Measurements from ENCODE around the gene TLCD5.

Gene TLCD5

DNA sequence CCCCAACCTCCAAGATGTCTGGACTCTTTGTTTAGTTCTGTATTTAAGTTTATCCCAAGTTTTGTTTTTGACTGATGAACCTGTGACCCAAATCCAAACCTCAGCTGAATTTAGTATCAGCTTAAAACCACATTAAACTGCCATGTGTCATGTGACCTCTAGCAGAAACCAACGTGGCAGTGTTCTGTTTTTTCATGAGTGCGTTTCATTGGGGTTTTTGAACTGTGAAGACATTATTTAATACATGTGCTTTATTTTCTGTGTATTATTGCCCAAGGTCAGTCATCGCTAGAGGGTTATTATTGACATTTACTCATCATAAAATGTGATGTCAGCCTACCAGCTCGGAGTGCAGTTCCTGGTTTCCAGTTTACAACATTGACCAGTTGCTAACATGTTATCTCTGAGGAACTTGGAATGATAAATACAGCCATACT is 1.8 kb downstream of the TLCD5 start:
- peak overlapping the region; percentile 64 for H3K4me3 ChIP-seq (ENCODE audit: low read depth, low read length, poor library complexity, severe bottlenecking)
- no peaks in the 10 kb centered on the region for H3K79me2 ChIP-seq (ENCODE audit: insufficient read depth, low read length)
- H3K27me3 ChIP-seq (ENCODE audit: insufficient read depth, low read length) = no peaks in the 10 kb centered on the region
- H3K9ac ChIP-seq (ENCODE audit: low read length) = peak overlapping the region; percentile 2; the same call in 1 of the 2 replicates
- peak overlapping the region; percentile 80 for H3K27ac ChIP-seq (ENCODE audit: low read depth, low read length, poor library complexity, severe bottlenecking)
- no peaks in the 10 kb centered on the region for H3K9me2 ChIP-seq (ENCODE audit: low read depth, low read length)
- H2AFZ ChIP-seq (ENCODE audit: low read length) = no peak overlapping the region
- peaks cover 25% of the 10 kb centered on the region for H3K4me1 ChIP-seq (ENCODE audit: insufficient read depth, low read length, severe bottlenecking)
- no peaks in the 10 kb centered on the region for H3K9me3 ChIP-seq (ENCODE audit: low read length)
- no peaks in the 10 kb centered on the region for H3K36me3 ChIP-seq (ENCODE audit: insufficient read depth, low read length)
- TF ChIP-seq, protein P1, sequence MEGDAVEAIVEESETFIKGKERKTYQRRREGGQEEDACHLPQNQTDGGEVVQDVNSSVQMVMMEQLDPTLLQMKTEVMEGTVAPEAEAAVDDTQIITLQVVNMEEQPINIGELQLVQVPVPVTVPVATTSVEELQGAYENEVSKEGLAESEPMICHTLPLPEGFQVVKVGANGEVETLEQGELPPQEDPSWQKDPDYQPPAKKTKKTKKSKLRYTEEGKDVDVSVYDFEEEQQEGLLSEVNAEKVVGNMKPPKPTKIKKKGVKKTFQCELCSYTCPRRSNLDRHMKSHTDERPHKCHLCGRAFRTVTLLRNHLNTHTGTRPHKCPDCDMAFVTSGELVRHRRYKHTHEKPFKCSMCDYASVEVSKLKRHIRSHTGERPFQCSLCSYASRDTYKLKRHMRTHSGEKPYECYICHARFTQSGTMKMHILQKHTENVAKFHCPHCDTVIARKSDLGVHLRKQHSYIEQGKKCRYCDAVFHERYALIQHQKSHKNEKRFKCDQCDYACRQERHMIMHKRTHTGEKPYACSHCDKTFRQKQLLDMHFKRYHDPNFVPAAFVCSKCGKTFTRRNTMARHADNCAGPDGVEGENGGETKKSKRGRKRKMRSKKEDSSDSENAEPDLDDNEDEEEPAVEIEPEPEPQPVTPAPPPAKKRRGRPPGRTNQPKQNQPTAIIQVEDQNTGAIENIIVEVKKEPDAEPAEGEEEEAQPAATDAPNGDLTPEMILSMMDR (IDR thresholded peaks at IDR 0.05; ENCODE audit: low read length) = no peak
- no peak for TF ChIP-seq EZH2 (IDR thresholded peaks at IDR 0.05; ENCODE audit: borderline replicate concordance, low read length)
- peak overlapping the region; percentile 70 for H3K4me2 ChIP-seq (ENCODE audit: low read length)
- H3F3A ChIP-seq (ENCODE audit: insufficient read depth, low read length) = no peaks in the 10 kb centered on the region
- H4K20me1 ChIP-seq (ENCODE audit: insufficient read depth, low read length) = no peaks in the 10 kb centered on the region

DNA sequence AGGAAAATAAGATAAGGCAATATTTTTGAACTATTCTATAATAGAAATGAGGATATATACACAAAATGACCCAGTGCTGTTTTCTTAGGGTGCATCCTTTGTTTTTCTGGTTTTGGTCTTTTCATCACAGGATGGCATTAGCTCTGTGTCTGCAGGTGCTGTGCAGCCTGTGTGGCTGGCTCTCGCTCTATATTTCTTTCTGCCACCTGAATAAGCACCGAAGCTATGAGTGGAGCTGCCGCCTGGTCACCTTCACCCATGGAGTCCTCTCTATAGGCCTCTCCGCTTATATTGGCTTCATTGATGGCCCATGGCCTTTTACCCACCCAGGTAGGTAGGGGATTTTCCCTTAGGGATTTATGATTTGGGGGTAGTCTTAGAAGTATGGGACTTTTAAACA is 2.2 kb downstream of the TLCD5 start:
- H3K4me2 ChIP-seq (ENCODE audit: low read length) = peak overlapping the region; percentile 70

DNA sequence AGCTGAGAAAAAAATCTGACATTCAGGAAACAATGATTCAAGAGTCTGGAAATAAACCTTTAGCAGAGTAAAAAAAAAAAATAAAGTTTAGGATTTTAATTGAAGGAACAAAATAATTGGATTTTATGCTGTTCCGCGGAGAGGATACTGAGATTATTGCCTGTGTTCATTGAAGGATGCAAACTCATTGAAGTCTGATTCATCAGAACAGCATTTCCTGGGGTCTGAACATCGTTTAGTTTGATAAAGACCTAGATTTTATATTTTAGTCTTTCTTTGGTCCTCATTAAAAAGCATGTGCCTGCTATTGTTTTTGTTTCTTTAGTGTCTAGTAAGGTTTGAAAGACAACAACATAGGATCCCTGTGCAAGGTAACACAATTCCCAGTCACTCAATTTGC is 4.5 kb downstream of the TLCD5 start:
- H2AFZ ChIP-seq (ENCODE audit: low read length) = no peak overlapping the region
- H3K4me1 ChIP-seq (ENCODE audit: insufficient read depth, low read length, severe bottlenecking) = peaks cover 38% of the 10 kb centered on the region
- H4K20me1 ChIP-seq (ENCODE audit: insufficient read depth, low read length) = no peaks in the 10 kb centered on the region
- no peaks in the 10 kb centered on the region for H3K9me2 ChIP-seq (ENCODE audit: low read depth, low read length)
- H3K36me3 ChIP-seq (ENCODE audit: insufficient read depth, low read length) = no peaks in the 10 kb centered on the region
- H3K79me2 ChIP-seq (ENCODE audit: insufficient read depth, low read length) = no peaks in the 10 kb centered on the region
- H3K9me3 ChIP-seq (ENCODE audit: low read length) = no peaks in the 10 kb centered on the region
- no peak overlapping the region for H3K4me3 ChIP-seq (ENCODE audit: low read depth, low read length, poor library complexity, severe bottlenecking)
- TF ChIP-seq EZH2 (IDR thresholded peaks at IDR 0.05; ENCODE audit: borderline replicate concordance, low read length) = no peak
- TF ChIP-seq, protein P1 (IDR thresholded peaks at IDR 0.05; ENCODE audit: low read length) = no peak
- no peak overlapping the region for H3K9ac ChIP-seq (ENCODE audit: low read length)
- no peak overlapping the region for H3K4me2 ChIP-seq (ENCODE audit: low read length)
- no peaks in the 10 kb centered on the region for H3F3A ChIP-seq (ENCODE audit: insufficient read depth, low read length)
- no peaks in the 10 kb centered on the region for H3K27me3 ChIP-seq (ENCODE audit: insufficient read depth, low read length)
- H3K27ac ChIP-seq (ENCODE audit: low read depth, low read length, poor library complexity, severe bottlenecking) = no peak overlapping the region

More for the DNA sequence above, 2.2 kb downstream of the TLCD5 start:
- Histone ChIP-seq H3K36me3 (ENCODE audit: insufficient read depth, low read length) (no peaks in the 10 kb centered on the region), H3F3A (ENCODE audit: insufficient read depth, low read length) (no peaks in the 10 kb centered on the region), H2AFZ (ENCODE audit: low read length) (no peak overlapping the region), H3K9me3 (ENCODE audit: low read length) (no peaks in the 10 kb centered on the region), H3K27me3 (ENCODE audit: insufficient read depth, low read length) (no peaks in the 10 kb centered on the region), H4K20me1 (ENCODE audit: insufficient read depth, low read length) (no peaks in the 10 kb centered on the region), H3K27ac (ENCODE audit: low read depth, low read length, poor library complexity, severe bottlenecking) (peak overlapping the region; percentile 80), H3K4me3 (ENCODE audit: low read depth, low read length, poor library complexity, severe bottlenecking) (no peak overlapping the region), H3K9me2 (ENCODE audit: low read depth, low read length) (no peaks in the 10 kb centered on the region), H3K4me1 (ENCODE audit: insufficient read depth, low read length, severe bottlenecking) (peaks cover 25% of the 10 kb centered on the region), H3K79me2 (ENCODE audit: insufficient read depth, low read length) (no peaks in the 10 kb centered on the region), H3K9ac (ENCODE audit: low read length) (0 out of 2 replicates have a peak overlapping the region, but pooled peaks have one; percentile 2)
- TF ChIP-seq, protein P1 (IDR thresholded peaks at IDR 0.05; ENCODE audit: low read length) = no peak
- no peak for TF ChIP-seq EZH2 (IDR thresholded peaks at IDR 0.05; ENCODE audit: borderline replicate concordance, low read length)

Data from OCI-LY1 (cell line).